ENCODE results near the gene PPP1R14D.

Gene PPP1R14D

DNA sequence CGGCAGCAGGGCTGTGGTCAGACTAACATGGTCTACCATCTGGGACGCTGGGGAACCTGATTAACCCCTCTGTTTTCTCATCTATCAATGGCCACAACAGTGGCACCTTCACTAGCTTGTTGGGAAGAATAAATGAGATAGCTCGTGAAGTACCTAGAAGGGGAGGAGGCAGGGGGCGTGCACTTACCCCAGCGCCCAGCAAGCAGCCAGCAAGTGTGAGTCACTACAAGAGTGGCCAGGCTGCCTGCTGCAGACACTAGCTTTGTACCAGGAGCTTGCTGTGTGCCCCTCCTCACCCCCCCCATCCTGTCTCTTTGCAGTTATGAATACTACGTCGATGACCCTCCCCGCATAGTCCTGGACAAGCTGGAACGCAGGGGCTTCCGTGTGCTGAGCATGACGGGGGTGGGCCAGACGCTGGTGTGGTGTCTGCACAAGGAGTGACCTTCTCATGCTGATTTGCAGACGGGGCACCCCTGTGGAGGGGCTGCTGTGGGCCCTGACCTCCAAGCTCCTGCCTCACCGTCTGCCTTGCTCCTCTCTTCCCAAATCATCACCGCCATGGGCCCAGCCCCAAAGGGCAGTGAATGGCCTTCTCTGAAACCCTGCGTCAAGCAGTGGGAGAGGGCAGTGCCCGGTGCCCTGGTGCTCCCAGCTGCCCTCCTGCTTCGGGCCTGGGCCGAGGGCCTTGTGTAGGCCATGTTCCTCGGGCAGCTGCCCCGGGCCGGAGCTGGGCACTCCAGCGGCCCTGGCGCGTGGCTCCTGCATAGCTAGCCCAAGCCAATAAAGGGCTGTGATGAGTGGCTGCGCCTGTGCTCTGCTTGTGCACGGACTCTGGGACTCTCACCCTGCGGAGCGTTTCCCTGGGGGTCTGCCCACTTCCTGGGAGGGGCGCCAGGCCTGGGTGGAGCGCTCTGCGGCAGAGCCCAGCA, 61.3 kb downstream of the PPP1R14D start:
- TF ChIP-seq CTCF (IDR thresholded peaks at IDR 0.05; ENCODE audit: low read depth, low read length, missing control alignments) = no peak
- H3K4me3 ChIP-seq (ENCODE audit: low read depth, low read length) = no peak overlapping the region
- no peak for DNase-seq (ENCODE audit: low read depth)
- in situ Hi-C loops (cut with HindIII; ENCODE audit: low sequenced_read_pairs) = no loop called here

DNA sequence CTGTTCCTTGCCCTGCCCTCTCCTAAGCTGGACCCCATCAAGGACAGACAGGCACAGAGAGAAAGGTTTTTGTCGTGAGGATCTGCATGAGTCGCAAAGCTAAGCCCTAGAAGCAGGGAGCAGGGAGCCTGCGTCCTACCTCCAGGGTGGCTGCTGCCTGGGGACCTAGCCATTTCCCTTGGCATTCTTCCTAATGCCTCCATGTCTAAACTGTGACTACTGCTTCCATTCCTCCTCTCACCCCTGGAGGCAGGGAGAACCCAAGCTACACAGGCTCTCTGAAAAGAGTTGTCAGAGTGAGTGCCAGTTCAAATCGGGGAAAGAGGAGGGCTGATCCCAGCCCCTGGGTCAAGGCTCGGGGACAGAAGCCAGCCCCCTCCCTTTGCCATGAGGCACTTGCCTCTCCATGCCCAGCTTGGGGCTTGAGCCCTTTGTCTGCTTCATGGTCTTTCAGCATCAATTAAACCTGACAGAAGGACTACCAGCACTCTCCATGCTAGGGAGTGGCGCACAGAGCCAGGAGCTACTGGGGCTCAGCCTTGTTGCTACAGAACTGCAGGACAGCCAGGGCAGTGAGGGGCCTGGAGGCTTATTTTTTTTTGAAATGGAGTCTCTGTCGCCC, 62.2 kb downstream of the PPP1R14D start:
- in situ Hi-C loops (cut with HindIII; ENCODE audit: low sequenced_read_pairs) = no loop called here
- no peak overlapping the region for H3K4me3 ChIP-seq (ENCODE audit: low read depth, low read length)

More for the DNA sequence above, 62.2 kb downstream of the PPP1R14D start:
- DNase-seq (ENCODE audit: low read depth) = no peak
- no peak for TF ChIP-seq CTCF (IDR thresholded peaks at IDR 0.05; ENCODE audit: low read depth, low read length, missing control alignments)

All from astrocyte of the cerebellum (primary cell).